OCI-LY3 (cell line): ENCODE results near the gene TMEM178B.

Source experiments
- H2AFZ ChIP-seq: fragments of 200-600, 300-600 bp; shearing (Covaris generic); 2 replicates; pipeline ENCODE4 v1.6.0; 2014; ENCODE audit warnings: antibody characterized with exemption, low read depth, low read length
- H3K27ac ChIP-seq: fragments of 200-600, 300-600 bp; sonication (generic); 2 replicates; pipeline ENCODE4 v1.5.1; 2014; ENCODE audit warnings: mild to moderate bottlenecking, low read length, moderate library complexity, mixed read lengths
- H3K27me3 ChIP-seq: fragments of 200-600, 300-600 bp; sonication (generic); 2 replicates; pipeline ENCODE4 v1.6.1; 2014; ENCODE audit warnings: low read depth, low read length, mixed read lengths
- H3K36me3 ChIP-seq: fragments of 200-600, 300-600 bp; sonication (generic); replicated peaks from 2 replicates; pipeline ENCODE3; 2014; ENCODE audit warnings: low read depth, low read length, mixed read lengths
- H3K4me1 ChIP-seq: fragments of 300-600, 200-600 bp; sonication (generic); 2 replicates; pipeline ENCODE4 v1.6.1; 2014; ENCODE audit warnings: low read length, mixed read lengths
- H3K4me2 ChIP-seq: fragments of 200-600, 300-600 bp; sonication (generic); 2 replicates; pipeline ENCODE4 v1.6.1; 2014; ENCODE audit warnings: low read length, mixed read lengths
- H3K4me3 ChIP-seq: fragments of 300-600, 200-600 bp; sonication (generic); 2 replicates; pipeline ENCODE4 v1.5.1; 2014; ENCODE audit warnings: antibody characterized with exemption, mild to moderate bottlenecking, low read length, moderate library complexity
- H3K79me2 ChIP-seq: fragments of 300-600, 200-600 bp; shearing (Covaris generic); 2 replicates; pipeline ENCODE4 v1.6.1; 2014; ENCODE audit warnings: mild to moderate bottlenecking, low read length, mixed read lengths
- H3K9ac ChIP-seq: fragments of 300-600, 200-600 bp; shearing (Covaris generic); 2 replicates; pipeline ENCODE4 v1.6.0; 2014; ENCODE audit warnings: mild to moderate bottlenecking, low read length, moderate library complexity
- H3K9me3 ChIP-seq: fragments of 200-600, 300-600 bp; shearing (Covaris generic); 2 replicates; pipeline ENCODE4 v1.6.1; 2014; ENCODE audit warnings: low read length, mixed read lengths; ENCODE audit not compliant: insufficient read depth
- H4K20me1 ChIP-seq: fragments of 200-600, 300-600 bp; sonication (generic); 2 replicates; pipeline ENCODE4 v1.6.1; 2016; ENCODE audit warnings: low read length, mixed read lengths; ENCODE audit not compliant: insufficient read depth
- CTCF ChIP-seq: fragments of 200-600, 300-600 bp; sonication (generic); IDR thresholded peaks from 2 replicates; pipeline ENCODE4 v1.5.1; 2014; ENCODE audit warnings: antibody characterized with exemption, low read length, low read depth
- EZH2phosphoT487 ChIP-seq: fragments of 200-600 bp; shearing (Covaris generic); IDR thresholded peaks from 2 replicates; pipeline ENCODE4 v1.6.1; 2018; ENCODE audit warnings: antibody characterized with exemption, mixed run types, low read depth

TMEM178B gene

GRCh38 chr7:141118767-141119166, 44.9 kb downstream of the TMEM178B start:
- no peak overlapping the region for H3K27ac ChIP-seq
- no peaks in the 10 kb centered on the region for H3K27me3 ChIP-seq
- no peak overlapping the region for H3K9ac ChIP-seq
- no peak overlapping the region for H3K4me2 ChIP-seq
- no peak for TF ChIP-seq CTCF
- no peak for TF ChIP-seq EZH2phosphoT487
- no peak overlapping the region for H2AFZ ChIP-seq
- no peak overlapping the region for H3K4me3 ChIP-seq
- H3K9me3 ChIP-seq: no peaks in the 10 kb centered on the region
- no peaks in the 10 kb centered on the region for H3K36me3 ChIP-seq
- no peaks in the 10 kb centered on the region; the same call in 1 of the 2 replicates for H4K20me1 ChIP-seq
- H3K79me2 ChIP-seq: 0 out of 2 replicates have a peak, but pooled peaks cover 3% of the 10 kb centered on the region
- H3K4me1 ChIP-seq: peaks cover 2% of the 10 kb centered on the region; the same call in 1 of the 2 replicates

DNA sequence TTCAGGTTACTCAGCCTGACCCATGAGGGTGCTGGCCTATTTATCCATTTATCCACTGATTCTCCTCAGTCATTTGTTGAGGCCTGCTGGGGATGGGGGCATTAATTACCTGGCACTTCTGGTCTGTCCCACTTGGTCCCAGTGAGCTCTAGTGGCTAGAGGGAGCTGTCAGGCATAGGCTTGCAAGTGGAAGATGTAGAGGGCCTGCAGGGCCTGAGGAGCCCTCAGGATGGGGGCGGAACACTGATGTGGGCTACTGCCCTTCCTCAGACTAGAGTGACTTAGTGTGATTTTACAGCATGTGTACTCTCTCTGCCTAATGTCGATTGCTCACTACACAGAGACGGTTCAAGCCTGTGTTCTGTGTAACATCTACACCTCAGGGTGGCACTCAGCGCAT, 45.3 kb downstream of the TMEM178B start:
- no peak overlapping the region for H3K4me2 ChIP-seq
- peaks cover 2% of the 10 kb centered on the region; the same call in 1 of the 2 replicates for H3K4me1 ChIP-seq
- H3K9ac ChIP-seq: no peak overlapping the region
- H3K27me3 ChIP-seq: no peaks in the 10 kb centered on the region
- H3K4me3 ChIP-seq: no peak overlapping the region
- H3K79me2 ChIP-seq: 0 out of 2 replicates have a peak, but pooled peaks cover 3% of the 10 kb centered on the region
- no peak overlapping the region for H3K27ac ChIP-seq
- no peaks in the 10 kb centered on the region for H3K36me3 ChIP-seq
- H2AFZ ChIP-seq: no peak overlapping the region
- TF ChIP-seq EZH2phosphoT487 (no peak), CTCF (no peak)
- no peaks in the 10 kb centered on the region for H3K9me3 ChIP-seq
- H4K20me1 ChIP-seq: no peaks in the 10 kb centered on the region; the same call in 1 of the 2 replicates

- Histone ChIP-seq H3K27ac (no peak overlapping the region), H3K4me3 (no peak overlapping the region), H2AFZ (no peak overlapping the region), H3K27me3 (no peaks in the 10 kb centered on the region), H3K4me2 (no peak overlapping the region), H3K36me3 (no peaks in the 10 kb centered on the region), H4K20me1 (no peaks in the 10 kb centered on the region; the same call in 1 of the 2 replicates), H3K9ac (no peak overlapping the region), H3K79me2 (0 out of 2 replicates have a peak, but pooled peaks cover 3% of the 10 kb centered on the region), H3K9me3 (no peaks in the 10 kb centered on the region), H3K4me1 (peaks cover 2% of the 10 kb centered on the region; the same call in 1 of the 2 replicates)
- TF ChIP-seq CTCF: no peak
- TF ChIP-seq EZH2phosphoT487: no peak
Measured at GRCh38 chr7:141122736-141123135, 48.9 kb downstream of the TMEM178B start.

DNA sequence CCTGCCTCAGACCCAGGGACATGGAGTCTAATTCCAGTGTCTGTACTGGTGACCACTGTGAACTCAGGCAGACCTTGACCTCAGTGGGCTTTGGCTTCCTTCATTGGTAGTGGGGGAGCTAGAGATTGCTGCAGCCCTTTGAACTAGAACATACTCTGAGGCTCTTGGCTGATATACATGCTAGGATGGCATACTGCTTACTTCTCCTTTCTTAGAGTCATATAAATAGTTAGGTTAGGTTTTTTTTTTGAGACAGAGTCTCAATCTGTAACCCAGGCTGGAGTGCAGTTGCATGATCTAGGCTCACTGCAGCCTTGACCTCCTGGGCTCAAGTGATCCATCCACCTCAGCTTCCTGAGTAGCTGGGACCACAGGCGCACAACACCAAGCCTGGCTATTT, 49.7 kb downstream of the TMEM178B start:
- Histone ChIP-seq H3K79me2 (0 out of 2 replicates have a peak, but pooled peaks cover 3% of the 10 kb centered on the region), H3K27ac (no peak overlapping the region), H3K36me3 (no peaks in the 10 kb centered on the region), H3K9me3 (no peaks in the 10 kb centered on the region), H3K4me3 (no peak overlapping the region), H3K4me1 (peaks cover 2% of the 10 kb centered on the region; the same call in 1 of the 2 replicates), H2AFZ (no peak overlapping the region), H3K9ac (no peak overlapping the region), H4K20me1 (no peaks in the 10 kb centered on the region; the same call in 1 of the 2 replicates), H3K27me3 (no peaks in the 10 kb centered on the region), H3K4me2 (no peak overlapping the region)
- no peak for TF ChIP-seq EZH2phosphoT487
- TF ChIP-seq CTCF: no peak
